ENCODE results near the gene HP. TPM values are rescaled to one million over a fixed set of nuclear protein-coding genes. Genes with fewer than 3 reads are reported as not detected.

Gene HP
- total RNA-seq, 4 donors from 2014 or later, result 2.9 to 3.4 TPM; not detected in 2

- Histone ChIP-seq H3K9me3 (no peaks in the 10 kb centered on the region), H3K27ac (peak overlapping the region in 2 of 4 donors; percentile 30 to 48), H3K36me3 (peaks cover 0 to 63% of the 10 kb centered on the region in 2 donors), H3K4me1 (peaks cover 0 to 4% (median 0%) of the 10 kb centered on the region in 3 donors), H3K27me3 (no peaks in the 10 kb centered on the region), H3K4me3 (no peak overlapping the region)
- 30 to 43% methylated on average over 1 to 5 of the region's 5 CpGs for WGBS, 2 donors (ENCODE audit: low coverage in 1 of 2)
- TF ChIP-seq POLR2A (IDR thresholded peaks at IDR 0.05) (no peak), CTCF (IDR thresholded peaks at IDR 0.05) (no peak), EP300 (IDR thresholded peaks at IDR 0.05) (no peak), POLR2AphosphoS5 (IDR thresholded peaks at IDR 0.05) (no peak)
- ATAC-seq, result no peak
Measured at GRCh38 chr16:72013389-72013788, 40.9 kb upstream of the HP start.

- no peaks in the 10 kb centered on the region for H3K9me3 ChIP-seq
- TF ChIP-seq EP300 (IDR thresholded peaks at IDR 0.05), result no peak
- TF ChIP-seq POLR2A (IDR thresholded peaks at IDR 0.05), result no peak
- no peak for TF ChIP-seq CTCF (IDR thresholded peaks at IDR 0.05)
- no peak for TF ChIP-seq POLR2AphosphoS5 (IDR thresholded peaks at IDR 0.05)
- H3K4me1 ChIP-seq, result peaks cover 0 to 1% (median 0%) of the 10 kb centered on the region in 3 donors
- no peaks in the 10 kb centered on the region for H3K27me3 ChIP-seq
- H3K27ac ChIP-seq, result peak overlapping the region in 3 of 4 donors; percentile 18 to 48 (median 30)
- no peak for ATAC-seq
- H3K4me3 ChIP-seq, result no peak overlapping the region
- WGBS, 2 donors (ENCODE audit: low coverage in 1 of 2), result 57 to 90% methylated on average over 4 to 10 of the region's 15 CpGs
- peaks cover 0 to 70% of the 10 kb centered on the region in 2 donors for H3K36me3 ChIP-seq
Measured at GRCh38 chr16:72013888-72014581, 40.3 kb upstream of the HP start.

GRCh38 chr16:72014675-72015074 is 39.6 kb upstream of the HP start:
- Histone ChIP-seq H3K27ac (no peak overlapping the region), H3K9me3 (no peaks in the 10 kb centered on the region), H3K4me1 (no peaks in the 10 kb centered on the region), H3K27me3 (no peaks in the 10 kb centered on the region), H3K36me3 (peaks cover 0 to 76% of the 10 kb centered on the region in 2 donors), H3K4me3 (no peak overlapping the region)
- no peak for ATAC-seq
- TF ChIP-seq EP300 (IDR thresholded peaks at IDR 0.05) (no peak), CTCF (IDR thresholded peaks at IDR 0.05) (no peak), POLR2A (IDR thresholded peaks at IDR 0.05) (no peak), POLR2AphosphoS5 (IDR thresholded peaks at IDR 0.05) (no peak)
- 79% methylated on average over 8 of the region's 8 CpGs; no CpG with 5 or more reads in 1 of the 2 donors for WGBS, 2 donors (ENCODE audit: low coverage in 1 of 2)

- Histone ChIP-seq H3K4me3 (no peak overlapping the region), H3K9me3 (no peaks in the 10 kb centered on the region), H3K27me3 (no peaks in the 10 kb centered on the region), H3K4me1 (no peaks in the 10 kb centered on the region), H3K27ac (no peak overlapping the region), H3K36me3 (peaks cover 0 to 80% of the 10 kb centered on the region in 2 donors)
- no peak for ATAC-seq
- WGBS, 2 donors (ENCODE audit: low coverage in 1 of 2), result 86 to 89% methylated on average over 3 of the region's 3 CpGs
- TF ChIP-seq POLR2AphosphoS5 (IDR thresholded peaks at IDR 0.05) (no peak), CTCF (IDR thresholded peaks at IDR 0.05) (no peak), EP300 (IDR thresholded peaks at IDR 0.05) (no peak), POLR2A (IDR thresholded peaks at IDR 0.05) (no peak)
Measured at GRCh38 chr16:72015124-72015523, 39.2 kb upstream of the HP start.

- H3K36me3 ChIP-seq, result peaks cover 0 to 94% of the 10 kb centered on the region in 2 donors
Measured at GRCh38 chr16:72018470-72018869, 35.8 kb upstream of the HP start.

More at GRCh38 chr16:72018470-72018869, 35.8 kb upstream of the HP start:
- Histone ChIP-seq H3K27me3 (no peaks in the 10 kb centered on the region), H3K4me3 (no peak overlapping the region), H3K4me1 (no peaks in the 10 kb centered on the region), H3K9me3 (no peaks in the 10 kb centered on the region), H3K27ac (no peak overlapping the region)
- no peak for ATAC-seq
- TF ChIP-seq POLR2AphosphoS5 (IDR thresholded peaks at IDR 0.05) (no peak), CTCF (IDR thresholded peaks at IDR 0.05) (no peak), EP300 (IDR thresholded peaks at IDR 0.05) (no peak), POLR2A (IDR thresholded peaks at IDR 0.05) (no peak)
- 84 to 100% methylated on average over 1 to 6 of the region's 9 CpGs for WGBS, 2 donors (ENCODE audit: low coverage in 1 of 2)
